A549 (cell line): Measurements from ENCODE around the gene IFIH1.

Experiments
- JUN ChIP-seq, 2 experiments: fragments of >200 bp; sonication (Bioruptor Twin); formaldehyde crosslinking; IDR thresholded peaks; 2 replicates in 1 of 2; 3 replicates in 1 of 2; pipeline ENCODE4 v1.6.1; 2016 to 2017
- RFX5 ChIP-seq: fragments of 450-650 bp; IDR thresholded peaks from 2 replicates; pipeline ENCODE4 v1.7.1; 2014; ENCODE audit warnings: antibody characterized with exemption, mild to moderate bottlenecking, moderate library complexity
- ZFP36 ChIP-seq: fragments of 450-650 bp; IDR thresholded peaks from 2 replicates; pipeline ENCODE4 v1.6.1; 2014; ENCODE audit warnings: borderline replicate concordance; ENCODE audit not compliant: partially characterized antibody

DNA sequence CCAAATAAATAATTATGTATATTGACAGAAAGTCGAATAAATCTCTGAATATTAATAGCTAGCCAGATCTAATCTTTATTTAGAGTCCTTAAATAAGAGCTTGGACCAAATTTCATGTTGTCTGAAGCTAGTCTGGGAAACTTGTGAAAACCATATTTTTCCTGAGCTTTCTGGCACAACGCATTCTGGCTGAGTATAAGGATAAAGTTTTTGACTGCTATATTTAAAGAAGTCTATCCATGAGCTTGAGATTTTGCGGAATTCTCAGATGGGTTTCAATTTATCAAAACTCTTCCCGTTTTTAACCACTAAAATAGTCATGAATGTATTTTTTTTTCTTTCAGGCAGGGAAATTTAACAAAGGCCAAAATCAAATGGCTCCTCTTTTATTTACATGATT, 99.1 kb downstream of the IFIH1 start:
- no peak for TF ChIP-seq JUN (IDR thresholded peaks at IDR 0.05)
- TF ChIP-seq RFX5, result no peak
- no peak for TF ChIP-seq ZFP36
